ENCODE data around the gene THBS3. TPM values are rescaled to one million over a fixed set of nuclear protein-coding genes. Genes with fewer than 3 reads are reported as not detected.

The THBS3 gene
- total RNA-seq, 1 donor from 2014 or later = 55.4 TPM

GRCh38 chr1:155184835-155185782, 22.6 kb downstream of the THBS3 start:
- no peak for TF ChIP-seq CTCF (IDR thresholded peaks at IDR 0.05)
- Mint-ChIP-seq H3K27me3 (ENCODE audit: unreplicated experiment) (no peaks in the 10 kb centered on the region), H3K4me3 (ENCODE audit: unreplicated experiment) (no peak overlapping the region), H3K9me3 (ENCODE audit: unreplicated experiment) (no peaks in the 10 kb centered on the region), H3K4me1 (ENCODE audit: unreplicated experiment) (peaks cover 12% of the 10 kb centered on the region), H3K27ac (ENCODE audit: unreplicated experiment) (no peak overlapping the region), H3K36me3 (ENCODE audit: unreplicated experiment) (peaks cover 9% of the 10 kb centered on the region)
- no peak for DNase-seq (ENCODE audit: extremely low spot score, unreplicated experiment)

- Mint-ChIP-seq H3K27ac (ENCODE audit: unreplicated experiment) (no peak overlapping the region), H3K36me3 (ENCODE audit: unreplicated experiment) (peaks cover 13% of the 10 kb centered on the region), H3K27me3 (ENCODE audit: unreplicated experiment) (no peaks in the 10 kb centered on the region), H3K4me3 (ENCODE audit: unreplicated experiment) (no peak overlapping the region), H3K9me3 (ENCODE audit: unreplicated experiment) (no peaks in the 10 kb centered on the region), H3K4me1 (ENCODE audit: unreplicated experiment) (peaks cover 12% of the 10 kb centered on the region)
- no peak for TF ChIP-seq CTCF (IDR thresholded peaks at IDR 0.05)
- DNase-seq (ENCODE audit: extremely low spot score, unreplicated experiment) = no peak
Observed at GRCh38 chr1:155184351-155184811, 23.3 kb downstream of the THBS3 start.

GRCh38 chr1:155183775-155184221, 23.9 kb downstream of the THBS3 start:
- no peaks in the 10 kb centered on the region for H3K27me3 Mint-ChIP-seq (ENCODE audit: unreplicated experiment)
- H3K4me3 Mint-ChIP-seq (ENCODE audit: unreplicated experiment) = no peak overlapping the region
- no peak overlapping the region for H3K27ac Mint-ChIP-seq (ENCODE audit: unreplicated experiment)

GRCh38 chr1:155182052-155182550, 25.6 kb downstream of the THBS3 start:
- DNase-seq (ENCODE audit: extremely low spot score, unreplicated experiment) = no peak
- no peak for TF ChIP-seq CTCF (IDR thresholded peaks at IDR 0.05)
- Mint-ChIP-seq H3K27ac (ENCODE audit: unreplicated experiment) (no peak overlapping the region), H3K36me3 (ENCODE audit: unreplicated experiment) (peaks cover 24% of the 10 kb centered on the region), H3K9me3 (ENCODE audit: unreplicated experiment) (no peaks in the 10 kb centered on the region), H3K27me3 (ENCODE audit: unreplicated experiment) (no peaks in the 10 kb centered on the region), H3K4me3 (ENCODE audit: unreplicated experiment) (no peak overlapping the region), H3K4me1 (ENCODE audit: unreplicated experiment) (peaks cover 6% of the 10 kb centered on the region)

More at GRCh38 chr1:155183775-155184221, 23.9 kb downstream of the THBS3 start:
- no peak for TF ChIP-seq CTCF (IDR thresholded peaks at IDR 0.05)
- peaks cover 12% of the 10 kb centered on the region for H3K4me1 Mint-ChIP-seq (ENCODE audit: unreplicated experiment)
- H3K36me3 Mint-ChIP-seq (ENCODE audit: unreplicated experiment) = peaks cover 18% of the 10 kb centered on the region
- no peaks in the 10 kb centered on the region for H3K9me3 Mint-ChIP-seq (ENCODE audit: unreplicated experiment)
- DNase-seq (ENCODE audit: extremely low spot score, unreplicated experiment) = no peak

Data from osteocyte (in vitro differentiated cells).